K562 (cell line): ENCODE data around the gene PRELID3B. TPM values are rescaled to one million over a fixed set of nuclear protein-coding genes. Genes with fewer than 3 reads are reported as not detected.

Experiments used
- CBX5 ChIP-seq: IDR thresholded peaks from 2 replicates; pipeline ENCODE4 v1.6.1; 2014; ENCODE audit warnings: low read depth, borderline replicate concordance
- EGR1 ChIP-seq: fragments of 450-650 bp; conservative IDR thresholded peaks from 2 replicates; pipeline ENCODE4 v1.6.1; 2017; ENCODE audit warnings: mild to moderate bottlenecking
- FOSL1 ChIP-seq: fragments of 200-800 bp; sonication (Bioruptor generic); conservative IDR thresholded peaks from 2 replicates; pipeline ENCODE4 v1.6.1; 2016; ENCODE audit warnings: missing genetic modification characterization, missing compliant biosample characterization
- FOXP1 ChIP-seq: sonication (generic); formaldehyde crosslinking; IDR thresholded peaks from 2 replicates; pipeline ENCODE4 v1.8.0; 2022; ENCODE audit warnings: mild to moderate bottlenecking, missing genetic modification reagents
- GATAD2B ChIP-seq: fragments of 450-650 bp; IDR thresholded peaks from 2 replicates; pipeline ENCODE4 v1.6.1; 2017; ENCODE audit warnings: mild to moderate bottlenecking, borderline replicate concordance
- JUND ChIP-seq, 2 experiments: IDR thresholded peaks; 2 replicates in 1 of 2; 3 replicates in 1 of 2; pipeline ENCODE4 v1.6.1; 2011; ENCODE audit warnings: borderline replicate concordance in 2 of 2, low read depth in 2 of 2, low read length in 2 of 2, improper control_type of control experiment in 1 of 2, missing biosample characterization in 1 of 2, missing genetic modification characterization in 1 of 2, missing genetic modification reagents in 1 of 2
- KLF13 ChIP-seq: fragments of 450-650 bp; IDR thresholded peaks from 2 replicates; pipeline ENCODE4 v1.6.1; 2016; ENCODE audit warnings: missing genetic modification characterization, low read depth, mild to moderate bottlenecking, missing compliant biosample characterization, moderate library complexity, borderline replicate concordance
- MYNN ChIP-seq, 2 experiments: sonication (generic); formaldehyde crosslinking in 1 of 2; IDR thresholded peaks; 2 replicates each; pipeline versions ENCODE4 v1.5.0 to v1.6.1; 2016 to 2020; ENCODE audit warnings: antibody characterized with exemption in 1 of 2, missing genetic modification reagents in 1 of 2
- PRPF4 ChIP-seq: fragments of 200-400 bp; formaldehyde crosslinking; IDR thresholded peaks from one replicate; pipeline ENCODE4 v1.6.1; 2017; ENCODE audit warnings: low read length, low read depth, mild to moderate bottlenecking; ENCODE audit not compliant: insufficient read depth, poor library complexity, severe bottlenecking
- RBM25 ChIP-seq: fragments of 200-400 bp; formaldehyde crosslinking; IDR thresholded peaks from 2 replicates; pipeline ENCODE4 v1.6.1; 2018; ENCODE audit warnings: low read length, low read depth, moderate library complexity; ENCODE audit not compliant: severe bottlenecking
- TEAD4 ChIP-seq, 2 experiments: sonication (generic) in 1 of 2; formaldehyde crosslinking in 1 of 2; IDR thresholded peaks; 2 replicates each; pipeline versions ENCODE4 v1.6.1 to v1.8.0; 2012 to 2022; ENCODE audit warnings: borderline replicate concordance in 1 of 2, inconsistent platforms in 1 of 2, low read length in 1 of 2, mild to moderate bottlenecking in 1 of 2, missing genetic modification reagents in 1 of 2
- ZNF778 ChIP-seq: fragments of 450-650 bp; formaldehyde crosslinking; IDR thresholded peaks from 2 replicates; pipeline ENCODE4 v1.4.0; 2020; ENCODE audit warnings: mild to moderate bottlenecking, moderate library complexity
- polyA plus RNA-seq, 8 experiments: library from polyadenylated mRNA; depleted of rRNA in 4 of 8; stranded (reverse) in 5 of 8; unstranded in 3 of 8; fragments of >200 nt; fragmentation: Nextera tagmentation in 2 of 8; fragmentation: Illumina TruSeq in 1 of 8; extraction: Ambion mirVana in 2 of 8; extraction: Trizol in 1 of 8; gene quantifications; 2 replicates each; pipeline versions ENCODE4 v1.2.1 to v1.2.3, GENCODE V29; 2011 to 2014; ENCODE audit warnings: inconsistent platforms in 1 of 8, missing spikeins in 1 of 8
- total RNA-seq, 7 experiments: library from RNA; depleted of rRNA in 6 of 7; stranded (reverse); fragments of >200 nt in 6 of 7; fragmentation: Illumina TruSeq in 2 of 7; extraction: Trizol in 2 of 7; gene quantifications; 2 replicates each; pipeline versions ENCODE4 v1.2.1 to v1.2.3, GENCODE V29; 2011 to 2021; ENCODE audit warnings: low replicate concordance in 1 of 7
- TF ChIP-seq, protein P1 (sequence below): fragments of 450-650 bp; IDR thresholded peaks from 2 replicates; pipeline ENCODE4 v1.6.1; 2018; ENCODE audit not compliant: partially characterized antibody
- TF ChIP-seq, protein P2 (sequence below), 2 experiments: fragments of 200-800 bp in 1 of 2; sonication (Bioruptor generic) in 1 of 2; sonication (generic) in 1 of 2; formaldehyde crosslinking in 1 of 2; IDR thresholded peaks in 1 of 2; conservative IDR thresholded peaks in 1 of 2; 2 replicates each; pipeline versions ENCODE4 v1.5.0 to v1.6.1; 2016 to 2020; ENCODE audit warnings: missing compliant biosample characterization in 1 of 2, missing genetic modification characterization in 1 of 2, missing genetic modification reagents in 1 of 2
- TF ChIP-seq, protein P3 (sequence below): fragments of 250-450 bp; sonication (Bioruptor Pico); IDR thresholded peaks from 2 replicates; pipeline ENCODE4 v1.4.0; 2020; ENCODE audit warnings: mild to moderate bottlenecking, moderate library complexity
- TF ChIP-seq, protein P4 (sequence below): fragments of 250-450 bp; sonication (Bioruptor Pico); IDR thresholded peaks from 2 replicates; pipeline ENCODE4 v1.8.0; 2021; ENCODE audit warnings: mild to moderate bottlenecking, moderate library complexity

Gene PRELID3B
- total and polyA plus RNA-seq, 9 of the 15 experiments (the other 6 are each of a cell fraction or from before 2014, with no cell fraction given), result 77.0 to 186 (median 101) TPM

DNA sequence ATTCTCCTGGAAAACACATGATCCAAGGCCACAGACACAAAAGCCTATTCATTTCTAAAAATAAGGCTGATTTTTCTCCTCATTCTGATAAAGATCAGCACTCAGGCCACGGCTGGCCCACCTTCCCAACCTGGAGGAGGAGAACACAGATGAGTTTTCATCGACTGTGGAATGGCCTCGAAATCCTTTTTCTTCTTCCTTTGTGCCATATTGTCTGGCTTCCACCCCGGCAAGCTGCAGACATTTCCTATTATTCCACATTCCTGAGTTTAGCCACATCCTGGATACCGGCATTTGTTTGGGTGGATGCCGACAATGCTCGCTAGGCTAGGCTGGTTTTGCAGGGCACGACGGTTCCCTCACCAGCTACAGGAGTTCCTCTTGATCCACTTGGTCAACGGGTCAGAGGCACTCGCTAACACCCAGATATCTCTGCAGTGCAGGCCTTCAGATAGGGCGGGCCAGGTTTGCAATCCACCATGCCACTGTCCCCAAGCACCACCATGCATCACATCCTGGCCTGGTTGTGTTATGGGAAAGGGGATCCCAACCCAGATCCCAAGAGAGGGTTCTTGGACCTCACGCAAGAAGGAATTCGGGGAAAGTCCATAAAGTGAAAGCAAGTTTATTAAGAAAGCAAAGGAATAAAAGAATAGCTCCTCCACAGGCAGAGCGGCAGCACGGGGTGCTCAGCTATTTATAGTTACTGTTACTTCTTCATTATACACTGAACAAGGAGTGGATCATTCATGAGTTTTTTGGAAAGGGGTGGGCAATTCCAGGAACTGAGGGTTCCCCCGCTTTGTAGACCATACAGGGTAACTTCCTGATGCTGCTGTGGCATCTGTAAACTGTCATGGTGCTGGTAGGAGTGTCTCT, 31.4 kb downstream of the PRELID3B start (continued):
- TF ChIP-seq JUND (IDR thresholded peaks at IDR 0.05; ENCODE audit: borderline replicate concordance, low read depth, low read length), result no peak; the same call in 1 of the 2 replicates
- no peak for TF ChIP-seq JUND (tag; IDR thresholded peaks at IDR 0.05; ENCODE audit: borderline replicate concordance, low read depth, low read length)
- TF ChIP-seq, protein P1, sequence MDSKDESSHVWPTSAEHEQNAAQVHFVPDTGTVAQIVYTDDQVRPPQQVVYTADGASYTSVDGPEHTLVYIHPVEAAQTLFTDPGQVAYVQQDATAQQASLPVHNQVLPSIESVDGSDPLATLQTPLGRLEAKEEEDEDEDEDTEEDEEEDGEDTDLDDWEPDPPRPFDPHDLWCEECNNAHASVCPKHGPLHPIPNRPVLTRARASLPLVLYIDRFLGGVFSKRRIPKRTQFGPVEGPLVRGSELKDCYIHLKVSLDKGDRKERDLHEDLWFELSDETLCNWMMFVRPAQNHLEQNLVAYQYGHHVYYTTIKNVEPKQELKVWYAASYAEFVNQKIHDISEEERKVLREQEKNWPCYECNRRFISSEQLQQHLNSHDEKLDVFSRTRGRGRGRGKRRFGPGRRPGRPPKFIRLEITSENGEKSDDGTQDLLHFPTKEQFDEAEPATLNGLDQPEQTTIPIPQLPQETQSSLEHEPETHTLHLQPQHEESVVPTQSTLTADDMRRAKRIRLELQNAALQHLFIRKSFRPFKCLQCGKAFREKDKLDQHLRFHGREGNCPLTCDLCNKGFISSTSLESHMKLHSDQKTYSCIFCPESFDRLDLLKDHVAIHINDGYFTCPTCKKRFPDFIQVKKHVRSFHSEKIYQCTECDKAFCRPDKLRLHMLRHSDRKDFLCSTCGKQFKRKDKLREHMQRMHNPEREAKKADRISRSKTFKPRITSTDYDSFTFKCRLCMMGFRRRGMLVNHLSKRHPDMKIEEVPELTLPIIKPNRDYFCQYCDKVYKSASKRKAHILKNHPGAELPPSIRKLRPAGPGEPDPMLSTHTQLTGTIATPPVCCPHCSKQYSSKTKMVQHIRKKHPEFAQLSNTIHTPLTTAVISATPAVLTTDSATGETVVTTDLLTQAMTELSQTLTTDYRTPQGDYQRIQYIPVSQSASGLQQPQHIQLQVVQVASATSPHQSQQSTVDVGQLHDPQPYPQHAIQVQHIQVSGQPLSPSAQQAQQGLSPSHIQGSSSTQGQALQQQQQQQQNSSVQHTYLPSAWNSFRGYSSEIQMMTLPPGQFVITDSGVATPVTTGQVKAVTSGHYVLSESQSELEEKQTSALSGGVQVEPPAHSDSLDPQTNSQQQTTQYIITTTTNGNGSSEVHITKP, result peak; percentile 17
- TF ChIP-seq, protein P2, sequence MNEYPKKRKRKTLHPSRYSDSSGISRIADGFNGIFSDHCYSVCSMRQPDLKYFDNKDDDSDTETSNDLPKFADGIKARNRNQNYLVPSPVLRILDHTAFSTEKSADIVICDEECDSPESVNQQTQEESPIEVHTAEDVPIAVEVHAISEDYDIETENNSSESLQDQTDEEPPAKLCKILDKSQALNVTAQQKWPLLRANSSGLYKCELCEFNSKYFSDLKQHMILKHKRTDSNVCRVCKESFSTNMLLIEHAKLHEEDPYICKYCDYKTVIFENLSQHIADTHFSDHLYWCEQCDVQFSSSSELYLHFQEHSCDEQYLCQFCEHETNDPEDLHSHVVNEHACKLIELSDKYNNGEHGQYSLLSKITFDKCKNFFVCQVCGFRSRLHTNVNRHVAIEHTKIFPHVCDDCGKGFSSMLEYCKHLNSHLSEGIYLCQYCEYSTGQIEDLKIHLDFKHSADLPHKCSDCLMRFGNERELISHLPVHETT (CRISPR knock-in tag; conservative IDR thresholded peaks at IDR 0.05 in 1 of 2, IDR thresholded peaks at IDR 0.05 in 1 of 2), result no peak
- TF ChIP-seq CBX5, result no peak
- TF ChIP-seq ZNF778 (CRISPR knock-in tag), result no peak
- TF ChIP-seq FOXP1 (CRISPR knock-in tag), result no peak
- 0 out of 2 replicates have a peak, but pooled peaks have one; percentile 15 for TF ChIP-seq GATAD2B
- TF ChIP-seq, protein P3, sequence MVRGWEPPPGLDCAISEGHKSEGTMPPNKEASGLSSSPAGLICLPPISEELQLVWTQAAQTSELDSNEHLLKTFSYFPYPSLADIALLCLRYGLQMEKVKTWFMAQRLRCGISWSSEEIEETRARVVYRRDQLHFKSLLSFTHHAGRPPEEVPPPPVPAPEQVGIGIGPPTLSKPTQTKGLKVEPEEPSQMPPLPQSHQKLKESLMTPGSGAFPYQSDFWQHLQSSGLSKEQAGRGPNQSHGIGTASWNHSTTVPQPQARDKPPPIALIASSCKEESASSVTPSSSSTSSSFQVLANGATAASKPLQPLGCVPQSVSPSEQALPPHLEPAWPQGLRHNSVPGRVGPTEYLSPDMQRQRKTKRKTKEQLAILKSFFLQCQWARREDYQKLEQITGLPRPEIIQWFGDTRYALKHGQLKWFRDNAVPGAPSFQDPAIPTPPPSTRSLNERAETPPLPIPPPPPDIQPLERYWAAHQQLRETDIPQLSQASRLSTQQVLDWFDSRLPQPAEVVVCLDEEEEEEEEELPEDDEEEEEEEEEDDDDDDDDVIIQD, result no peak
- TF ChIP-seq, protein P4, sequence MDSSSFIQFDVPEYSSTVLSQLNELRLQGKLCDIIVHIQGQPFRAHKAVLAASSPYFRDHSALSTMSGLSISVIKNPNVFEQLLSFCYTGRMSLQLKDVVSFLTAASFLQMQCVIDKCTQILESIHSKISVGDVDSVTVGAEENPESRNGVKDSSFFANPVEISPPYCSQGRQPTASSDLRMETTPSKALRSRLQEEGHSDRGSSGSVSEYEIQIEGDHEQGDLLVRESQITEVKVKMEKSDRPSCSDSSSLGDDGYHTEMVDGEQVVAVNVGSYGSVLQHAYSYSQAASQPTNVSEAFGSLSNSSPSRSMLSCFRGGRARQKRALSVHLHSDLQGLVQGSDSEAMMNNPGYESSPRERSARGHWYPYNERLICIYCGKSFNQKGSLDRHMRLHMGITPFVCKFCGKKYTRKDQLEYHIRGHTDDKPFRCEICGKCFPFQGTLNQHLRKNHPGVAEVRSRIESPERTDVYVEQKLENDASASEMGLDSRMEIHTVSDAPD, result no peak
- TF ChIP-seq PRPF4, result no peak
- 0 out of 2 replicates have a peak, but pooled peaks have one; percentile 7 for TF ChIP-seq KLF13 (tag)
- TF ChIP-seq TEAD4 (IDR thresholded peaks at IDR 0.05; ENCODE audit: low read length), result peak; percentile 52
- no peak for TF ChIP-seq TEAD4 (CRISPR knock-in tag; IDR thresholded peaks at IDR 0.05; ENCODE audit: borderline replicate concordance)
- TF ChIP-seq EGR1, result peak; percentile 41; the same call in 1 of the 2 replicates
- TF ChIP-seq RBM25, result no peak
- no peak for TF ChIP-seq MYNN (IDR thresholded peaks at IDR 0.05)
- no peak for TF ChIP-seq MYNN (CRISPR knock-in tag; IDR thresholded peaks at IDR 0.05)
- TF ChIP-seq FOSL1 (tag), result no peak; the same call in 1 of the 2 replicates
